ENCODE measurements around the gene B3GNT8. TPM values are rescaled to one million over a fixed set of nuclear protein-coding genes. Genes with fewer than 3 reads are reported as not detected.

The B3GNT8 gene
- total RNA-seq, 1 donor from 2014 or later, result 12.5 TPM

Other genes starting within 250 kb of the B3GNT8 start
- 0.56 TPM for gene CYP2S1, start 234.2 kb downstream of the B3GNT8 start, total RNA-seq
- 18.0 TPM for gene AXL, start 208.2 kb downstream of the B3GNT8 start, total RNA-seq
- 114 TPM for gene HNRNPUL1, start 163.0 kb downstream of the B3GNT8 start, total RNA-seq
- gene CCDC97, start 117.2 kb downstream of the B3GNT8 start, total RNA-seq, result 14.3 TPM
- 13.1 TPM for gene TGFB1, start 73.5 kb downstream of the B3GNT8 start, total RNA-seq
- 2.6 TPM for gene B9D2, start 63.2 kb downstream of the B3GNT8 start, total RNA-seq
- gene TMEM91, start 50.8 kb downstream of the B3GNT8 start, total RNA-seq, result 3.5 TPM
- gene EXOSC5, start 30.0 kb downstream of the B3GNT8 start, total RNA-seq, result 17.4 TPM
- 50.4 TPM for gene BCKDHA, start 29.6 kb downstream of the B3GNT8 start, total RNA-seq
- gene DMAC2, start 12.5 kb upstream of the B3GNT8 start, total RNA-seq, result 113 TPM
- not detected for gene ERICH4, start 15.8 kb upstream of the B3GNT8 start, total RNA-seq
- 0.86 TPM for gene CEACAM21, start 148.8 kb upstream of the B3GNT8 start, total RNA-seq
- gene CEACAM4, start 199.7 kb upstream of the B3GNT8 start, total RNA-seq, result 0.46 TPM

All from Right ventricle myocardium superior (tissue), 1 donor.